GM19468 (cell line): ENCODE results near the gene CSAG2.

Source experiments
- ATAC-seq: cut with Tn5 transposase; IDR thresholded peaks from one replicate; pipeline ENCODE4 v1.9.1; 2021; ENCODE audit warnings: mild to moderate bottlenecking, moderate library complexity, moderate number of reproducible peaks; ENCODE audit not compliant: unreplicated experiment; ENCODE audit errors: extremely low read depth

Gene CSAG2

GRCh38 chrX:152674135-152674534 lies 34.9 kb downstream of the CSAG2 start:
- no peak for ATAC-seq

DNA sequence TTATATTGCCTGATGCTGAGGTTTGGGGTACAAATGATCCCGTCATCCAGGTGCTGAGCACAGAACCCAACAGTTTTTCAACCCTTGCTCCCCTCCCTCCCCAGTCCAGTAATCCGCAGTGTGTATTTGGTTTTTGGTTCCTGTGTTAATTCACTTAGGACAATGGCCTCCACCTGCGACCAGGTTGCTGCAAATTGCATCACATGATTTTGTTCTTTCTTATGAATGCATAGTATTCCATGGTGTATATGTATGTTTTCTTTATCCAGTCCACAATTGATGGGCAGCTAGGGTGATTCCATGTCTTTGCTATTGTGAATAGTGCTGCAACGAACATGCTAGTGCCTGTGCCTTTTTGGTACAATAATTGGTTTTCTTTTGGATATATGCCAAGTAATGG lies 46.0 kb downstream of the CSAG2 start:
- no peak for ATAC-seq

DNA sequence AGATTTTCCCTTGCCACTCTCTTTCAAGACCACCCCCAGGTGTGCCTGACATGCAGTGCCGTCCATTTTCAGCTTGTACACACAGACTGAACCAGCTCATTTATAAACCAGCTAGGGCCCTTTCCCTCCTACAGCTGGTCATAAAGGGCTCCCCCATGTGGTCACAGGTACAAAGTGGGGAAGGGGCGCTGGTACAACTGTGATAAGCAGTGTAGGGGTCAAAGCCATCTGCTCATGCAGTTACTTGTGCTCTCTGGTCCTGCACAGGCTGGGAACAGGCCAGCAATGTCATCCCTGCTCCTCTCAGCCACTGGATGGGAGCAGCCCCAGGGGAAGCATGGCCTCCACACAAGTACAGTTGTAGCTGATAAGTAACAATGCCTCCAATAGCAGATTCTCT lies 50.8 kb downstream of the CSAG2 start:
- no peak for ATAC-seq
